ENCODE measurements around the gene FBXL20. TPM values are rescaled to one million over a fixed set of nuclear protein-coding genes. Genes with fewer than 3 reads are reported as not detected.

Gene FBXL20, protein sequence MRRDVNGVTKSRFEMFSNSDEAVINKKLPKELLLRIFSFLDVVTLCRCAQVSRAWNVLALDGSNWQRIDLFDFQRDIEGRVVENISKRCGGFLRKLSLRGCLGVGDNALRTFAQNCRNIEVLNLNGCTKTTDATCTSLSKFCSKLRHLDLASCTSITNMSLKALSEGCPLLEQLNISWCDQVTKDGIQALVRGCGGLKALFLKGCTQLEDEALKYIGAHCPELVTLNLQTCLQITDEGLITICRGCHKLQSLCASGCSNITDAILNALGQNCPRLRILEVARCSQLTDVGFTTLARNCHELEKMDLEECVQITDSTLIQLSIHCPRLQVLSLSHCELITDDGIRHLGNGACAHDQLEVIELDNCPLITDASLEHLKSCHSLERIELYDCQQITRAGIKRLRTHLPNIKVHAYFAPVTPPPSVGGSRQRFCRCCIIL
- 11.5 and 13.3 TPM in 2 replicates for total RNA-seq

GRCh38 chr17:39401412-39402243 is at the start of gene FBXL20:
TSS of gene FBXL20 (minus strand) at chr17:39401626. CDS start at chr17:39401402, 224 bp downstream.

GRCh38 chr17:39450847-39451581 is 49.6 kb upstream of the FBXL20 start, which contains the start of gene MED1:
TSS of gene MED1 (minus strand) at chr17:39451263. CDS start at chr17:39451062, 201 bp downstream.

GRCh38 chr17:39225308-39225958 is 176.0 kb downstream of the FBXL20 start, which contains the start of gene STAC2:
TSS of gene STAC2 (minus strand) at chr17:39225945. CDS start at chr17:39225502, 443 bp downstream.

Other genes starting within 250 kb of the FBXL20 start
- gene PLXDC1, start 250.0 kb downstream of the FBXL20 start, total RNA-seq: 8.8 and 15.4 TPM in 2 replicates
- gene ARL5C, start 235.5 kb downstream of the FBXL20 start, total RNA-seq: not detected in 2 replicates
- gene CACNB1, start 204.0 kb downstream of the FBXL20 start, total RNA-seq: 3.3 and 9.8 TPM in 2 replicates
- gene RPL19, start 201.3 kb downstream of the FBXL20 start, total RNA-seq: 2,119 and 2,384 TPM in 2 replicates
- gene STAC2, start 175.7 kb downstream of the FBXL20 start, total RNA-seq: 0.19 and 0.24 TPM in 2 replicates
- 18.4 and 20.7 TPM in 2 replicates for gene MED1, start 49.6 kb upstream of the FBXL20 start, total RNA-seq
- 27.7 and 27.8 TPM in 2 replicates for gene CDK12, start 59.9 kb upstream of the FBXL20 start, total RNA-seq
- gene NEUROD2, start 206.3 kb upstream of the FBXL20 start, total RNA-seq: not detected in 2 replicates
- gene PPP1R1B, start 225.3 kb upstream of the FBXL20 start, total RNA-seq: 89.5 and 113 TPM in 2 replicates
- gene STARD3, start 235.5 kb upstream of the FBXL20 start, total RNA-seq: 23.1 and 31.5 TPM in 2 replicates